ENCODE results near the gene SDC3.
A peak's percentile ranks its signal among the peaks of the same experiment; 100 is the strongest.

SDC3 gene

DNA sequence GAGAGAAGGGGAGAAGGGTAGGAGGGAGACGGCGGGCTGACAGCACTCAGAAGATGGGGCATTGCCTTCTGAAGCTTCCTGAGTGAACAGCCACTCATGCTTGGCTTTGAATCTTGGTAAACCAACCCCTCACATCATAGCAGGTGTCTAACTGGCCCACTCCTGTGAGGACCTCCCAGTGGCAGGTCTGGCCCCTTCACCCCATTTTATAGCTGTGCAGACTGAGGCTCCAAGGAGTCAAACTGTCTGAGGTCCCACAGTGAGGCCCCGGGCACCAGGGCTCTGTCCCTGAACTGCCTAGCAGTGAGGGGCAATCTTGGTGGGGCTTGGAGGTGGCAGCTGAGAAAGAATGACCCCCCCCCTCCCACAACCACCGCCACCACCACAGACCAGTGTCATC, 41.0 kb downstream of the SDC3 start:
- Histone ChIP-seq H3K27ac (ENCODE audit: low read length) (no peak overlapping the region), H3K9me3 (ENCODE audit: insufficient read depth, low read depth, low read length) (no peaks in the 10 kb centered on the region), H3K4me3 (ENCODE audit: low read length) (no peak overlapping the region), H3K36me3 (ENCODE audit: insufficient read depth, low read depth, low read length) (0 out of 2 replicates have a peak, but pooled peaks cover 2% of the 10 kb centered on the region), H3K9ac (ENCODE audit: low read depth, low read length) (no peak overlapping the region), H3K4me1 (ENCODE audit: insufficient read depth, low read length) (peaks cover 12% of the 10 kb centered on the region; the same call in 1 of the 2 replicates), H3K27me3 (ENCODE audit: insufficient read depth, low read length) (no peaks in the 10 kb centered on the region)

- Histone ChIP-seq H3K27me3 (ENCODE audit: insufficient read depth, low read length) (no peaks in the 10 kb centered on the region), H3K4me3 (ENCODE audit: low read length) (no peak overlapping the region), H3K27ac (ENCODE audit: low read length) (no peak overlapping the region), H3K9me3 (ENCODE audit: insufficient read depth, low read depth, low read length) (no peaks in the 10 kb centered on the region), H3K36me3 (ENCODE audit: insufficient read depth, low read depth, low read length) (no peaks in the 10 kb centered on the region), H3K4me1 (ENCODE audit: insufficient read depth, low read length) (peaks cover 12% of the 10 kb centered on the region; the same call in 1 of the 2 replicates), H3K9ac (ENCODE audit: low read depth, low read length) (no peak overlapping the region)
Observed at GRCh38 chr1:30866594-30866993, 42.0 kb downstream of the SDC3 start.

GRCh38 chr1:30864681-30865080, 43.9 kb downstream of the SDC3 start:
- no peak overlapping the region for H3K27ac ChIP-seq (ENCODE audit: low read length)
- no peak overlapping the region for H3K9ac ChIP-seq (ENCODE audit: low read depth, low read length)

DNA sequence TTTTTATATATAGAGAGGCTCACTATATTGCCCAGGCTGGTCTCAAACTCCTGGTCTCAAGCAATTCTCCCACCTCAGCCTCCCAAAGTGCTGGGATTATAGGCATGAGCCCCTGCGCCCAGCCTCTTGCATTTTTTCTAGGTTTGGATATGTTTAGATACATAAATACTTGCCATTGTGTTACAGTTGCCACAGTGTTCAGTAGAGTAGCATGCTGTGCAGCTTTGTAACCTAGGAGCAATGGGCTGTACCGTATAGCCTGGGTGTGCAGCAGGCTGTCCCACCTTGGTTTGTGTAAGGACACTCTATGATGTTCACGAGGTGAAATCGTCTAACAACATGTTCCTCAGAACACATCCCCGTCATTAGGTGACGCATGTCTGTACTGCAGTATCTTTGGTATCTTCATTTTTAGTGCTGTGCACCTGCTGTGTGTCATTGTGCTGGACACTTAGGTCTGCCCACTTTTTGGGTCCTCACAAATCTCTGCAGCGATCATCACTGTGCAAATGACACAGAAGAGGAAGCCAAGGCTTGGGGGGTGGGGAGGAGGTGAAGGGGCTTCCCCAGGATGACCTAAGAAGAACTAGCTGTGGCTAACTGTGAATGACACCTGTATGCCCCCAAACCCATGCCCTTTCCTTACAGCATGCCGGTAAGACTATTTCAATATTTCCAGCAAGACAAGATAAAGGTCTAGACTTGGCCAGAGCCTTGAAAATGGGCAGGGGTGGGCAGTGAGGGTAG, 44.5 kb downstream of the SDC3 start:
- Histone ChIP-seq H3K9me3 (ENCODE audit: insufficient read depth, low read depth, low read length) (no peaks in the 10 kb centered on the region), H3K4me3 (ENCODE audit: low read length) (no peak overlapping the region), H3K27ac (ENCODE audit: low read length) (no peak overlapping the region), H3K4me1 (ENCODE audit: insufficient read depth, low read length) (no peaks in the 10 kb centered on the region), H3K9ac (ENCODE audit: low read depth, low read length) (no peak overlapping the region), H3K27me3 (ENCODE audit: insufficient read depth, low read length) (no peaks in the 10 kb centered on the region), H3K36me3 (ENCODE audit: insufficient read depth, low read depth, low read length) (no peaks in the 10 kb centered on the region)

More at GRCh38 chr1:30864681-30865080, 43.9 kb downstream of the SDC3 start:
- Histone ChIP-seq H3K27me3 (ENCODE audit: insufficient read depth, low read length) (no peaks in the 10 kb centered on the region), H3K4me3 (ENCODE audit: low read length) (no peak overlapping the region), H3K36me3 (ENCODE audit: insufficient read depth, low read depth, low read length) (no peaks in the 10 kb centered on the region), H3K9me3 (ENCODE audit: insufficient read depth, low read depth, low read length) (no peaks in the 10 kb centered on the region), H3K4me1 (ENCODE audit: insufficient read depth, low read length) (no peaks in the 10 kb centered on the region)

- Histone ChIP-seq H3K4me1 (ENCODE audit: insufficient read depth, low read length) (peaks cover 17% of the 10 kb centered on the region; the same call in 1 of the 2 replicates), H3K27ac (ENCODE audit: low read length) (no peak overlapping the region), H3K27me3 (ENCODE audit: insufficient read depth, low read length) (no peaks in the 10 kb centered on the region), H3K9ac (ENCODE audit: low read depth, low read length) (no peak overlapping the region), H3K9me3 (ENCODE audit: insufficient read depth, low read depth, low read length) (no peaks in the 10 kb centered on the region), H3K4me3 (ENCODE audit: low read length) (no peak overlapping the region), H3K36me3 (ENCODE audit: insufficient read depth, low read depth, low read length) (no peaks in the 10 kb centered on the region)
Observed at GRCh38 chr1:30860320-30860652, 48.3 kb downstream of the SDC3 start.

- Histone ChIP-seq H3K9me3 (ENCODE audit: insufficient read depth, low read depth, low read length) (no peaks in the 10 kb centered on the region), H3K4me3 (ENCODE audit: low read length) (no peak overlapping the region), H3K27ac (ENCODE audit: low read length) (no peak overlapping the region), H3K4me1 (ENCODE audit: insufficient read depth, low read length) (peaks cover 23% of the 10 kb centered on the region; the same call in 1 of the 2 replicates), H3K27me3 (ENCODE audit: insufficient read depth, low read length) (no peaks in the 10 kb centered on the region), H3K9ac (ENCODE audit: low read depth, low read length) (no peak overlapping the region), H3K36me3 (ENCODE audit: insufficient read depth, low read depth, low read length) (no peaks in the 10 kb centered on the region)
Observed at GRCh38 chr1:30857964-30858363, 50.6 kb downstream of the SDC3 start.

GRCh38 chr1:30857062-30857461, 51.5 kb downstream of the SDC3 start:
- H3K9ac ChIP-seq (ENCODE audit: low read depth, low read length): no peak overlapping the region
- H3K27me3 ChIP-seq (ENCODE audit: insufficient read depth, low read length): no peaks in the 10 kb centered on the region
- no peak overlapping the region for H3K4me3 ChIP-seq (ENCODE audit: low read length)
- H3K4me1 ChIP-seq (ENCODE audit: insufficient read depth, low read length): peaks cover 23% of the 10 kb centered on the region; the same call in 1 of the 2 replicates
- no peak overlapping the region for H3K27ac ChIP-seq (ENCODE audit: low read length)
- no peaks in the 10 kb centered on the region for H3K9me3 ChIP-seq (ENCODE audit: insufficient read depth, low read depth, low read length)
- no peaks in the 10 kb centered on the region for H3K36me3 ChIP-seq (ENCODE audit: insufficient read depth, low read depth, low read length)

DNA sequence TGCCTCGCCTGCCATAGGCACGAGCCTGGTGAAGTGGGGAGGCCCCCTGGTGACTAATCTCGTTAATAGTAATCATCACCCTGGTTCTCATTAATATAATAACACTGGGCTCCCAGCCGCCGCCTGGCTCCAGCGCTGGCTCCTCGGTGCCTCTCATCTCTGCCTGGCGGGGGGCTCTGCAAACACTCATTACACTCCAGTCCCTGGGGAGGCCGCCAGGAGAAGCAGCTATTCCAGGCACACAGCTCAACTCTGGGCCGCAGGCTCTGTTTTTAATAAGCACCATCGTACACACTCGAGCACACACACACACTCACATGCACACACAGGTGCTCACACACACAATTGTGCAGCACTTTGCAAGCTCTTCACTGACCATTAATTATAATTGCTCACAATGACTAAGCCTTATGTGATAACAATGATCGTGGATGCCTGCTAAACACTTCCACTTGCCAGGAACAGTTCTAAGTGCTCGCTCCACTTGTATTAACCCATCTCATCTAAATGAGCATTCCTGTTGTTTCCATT, 52.2 kb downstream of the SDC3 start:
- Histone ChIP-seq H3K4me3 (ENCODE audit: low read length) (no peak overlapping the region), H3K9ac (ENCODE audit: low read depth, low read length) (no peak overlapping the region), H3K27me3 (ENCODE audit: insufficient read depth, low read length) (no peaks in the 10 kb centered on the region), H3K9me3 (ENCODE audit: insufficient read depth, low read depth, low read length) (no peaks in the 10 kb centered on the region), H3K36me3 (ENCODE audit: insufficient read depth, low read depth, low read length) (no peaks in the 10 kb centered on the region), H3K27ac (ENCODE audit: low read length) (no peak overlapping the region), H3K4me1 (ENCODE audit: insufficient read depth, low read length) (peaks cover 23% of the 10 kb centered on the region; the same call in 1 of the 2 replicates)

DNA sequence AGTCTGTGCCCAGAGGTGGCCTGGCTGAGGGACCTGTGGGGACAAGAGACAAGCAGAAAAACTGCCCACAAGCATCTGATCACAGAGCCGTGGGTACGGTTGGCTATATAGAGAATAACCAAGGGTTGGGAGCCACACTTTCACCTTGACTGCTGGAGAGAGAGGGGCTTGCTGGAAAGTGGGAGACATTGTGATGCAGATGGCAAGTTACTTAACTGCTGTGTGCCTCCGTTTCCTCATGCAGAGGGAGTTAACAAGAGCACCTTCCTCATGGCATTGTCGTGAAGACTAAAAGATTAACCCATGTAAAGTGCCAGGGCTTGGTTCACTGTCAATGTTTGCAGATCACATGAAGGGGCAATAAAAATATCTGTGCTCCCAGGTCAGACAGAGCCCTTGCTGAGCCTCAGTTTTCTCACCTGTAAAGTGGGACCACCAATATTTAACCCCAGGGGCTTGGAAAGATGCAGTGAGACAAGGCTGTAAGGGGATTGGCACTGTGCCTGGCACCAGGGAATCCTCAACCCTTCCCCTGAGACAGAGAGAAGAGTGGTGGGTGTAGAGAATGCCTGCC, 52.8 kb downstream of the SDC3 start:
- H3K27ac ChIP-seq (ENCODE audit: low read length): no peak overlapping the region
- H3K9ac ChIP-seq (ENCODE audit: low read depth, low read length): no peak overlapping the region
- H3K27me3 ChIP-seq (ENCODE audit: insufficient read depth, low read length): no peaks in the 10 kb centered on the region

GRCh38 chr1:30853350-30853749, 55.2 kb downstream of the SDC3 start:
- Histone ChIP-seq H3K4me3 (ENCODE audit: low read length) (peak overlapping the region; percentile 7; the same call in 1 of the 2 replicates), H3K36me3 (ENCODE audit: insufficient read depth, low read depth, low read length) (no peaks in the 10 kb centered on the region), H3K27me3 (ENCODE audit: insufficient read depth, low read length) (no peaks in the 10 kb centered on the region), H3K27ac (ENCODE audit: low read length) (no peak overlapping the region), H3K4me1 (ENCODE audit: insufficient read depth, low read length) (peaks cover 22% of the 10 kb centered on the region; the same call in 1 of the 2 replicates), H3K9me3 (ENCODE audit: insufficient read depth, low read depth, low read length) (no peaks in the 10 kb centered on the region), H3K9ac (ENCODE audit: low read depth, low read length) (no peak overlapping the region; the same call in 1 of the 2 replicates)

More for the DNA sequence above, 52.8 kb downstream of the SDC3 start:
- H3K36me3 ChIP-seq (ENCODE audit: insufficient read depth, low read depth, low read length): no peaks in the 10 kb centered on the region
- H3K4me3 ChIP-seq (ENCODE audit: low read length): no peak overlapping the region
- H3K4me1 ChIP-seq (ENCODE audit: insufficient read depth, low read length): peaks cover 23% of the 10 kb centered on the region; the same call in 1 of the 2 replicates
- no peaks in the 10 kb centered on the region for H3K9me3 ChIP-seq (ENCODE audit: insufficient read depth, low read depth, low read length)

- Histone ChIP-seq H3K36me3 (ENCODE audit: insufficient read depth, low read depth, low read length) (no peaks in the 10 kb centered on the region), H3K27me3 (ENCODE audit: insufficient read depth, low read length) (no peaks in the 10 kb centered on the region), H3K27ac (ENCODE audit: low read length) (no peak overlapping the region), H3K9me3 (ENCODE audit: insufficient read depth, low read depth, low read length) (no peaks in the 10 kb centered on the region), H3K4me3 (ENCODE audit: low read length) (no peak overlapping the region), H3K9ac (ENCODE audit: low read depth, low read length) (no peak overlapping the region), H3K4me1 (ENCODE audit: insufficient read depth, low read length) (peaks cover 22% of the 10 kb centered on the region)
Observed at GRCh38 chr1:30852026-30852425, 56.5 kb downstream of the SDC3 start.

GRCh38 chr1:30851286-30851685, 57.3 kb downstream of the SDC3 start:
- Histone ChIP-seq H3K27me3 (ENCODE audit: insufficient read depth, low read length) (no peaks in the 10 kb centered on the region), H3K4me3 (ENCODE audit: low read length) (no peak overlapping the region), H3K9ac (ENCODE audit: low read depth, low read length) (no peak overlapping the region), H3K9me3 (ENCODE audit: insufficient read depth, low read depth, low read length) (no peaks in the 10 kb centered on the region), H3K4me1 (ENCODE audit: insufficient read depth, low read length) (peaks cover 22% of the 10 kb centered on the region), H3K36me3 (ENCODE audit: insufficient read depth, low read depth, low read length) (no peaks in the 10 kb centered on the region), H3K27ac (ENCODE audit: low read length) (no peak overlapping the region)
